Breast epithelium (tissue), 3 donors: ENCODE measurements around the gene NEURL3.

Experiments
- CTCF ChIP-seq, 3 donors: fragments of 450-650 bp; IDR thresholded peaks; one replicate each; pipeline ENCODE4 v1.5.1; 2016 to 2017; ENCODE audit warnings: antibody characterized with exemption in 3 of 3, mild to moderate bottlenecking in 3 of 3, moderate library complexity in 3 of 3
- POLR2A ChIP-seq: fragments of 450-650 bp; IDR thresholded peaks from one replicate; pipeline ENCODE4 v1.6.1; 2016; ENCODE audit warnings: antibody characterized with exemption, mild to moderate bottlenecking, moderate library complexity
- POLR2AphosphoS5 ChIP-seq, 3 donors: sonication (generic); formaldehyde crosslinking; IDR thresholded peaks; one replicate each; pipeline ENCODE4 v1.6.1; 2017; ENCODE audit warnings: antibody characterized with exemption in 3 of 3

GRCh38 chr2:96536445-96537065 is 31.4 kb upstream of the NEURL3 start, which contains the start of gene ARID5A:
- peak; percentile 42 to 87 (median 64) for TF ChIP-seq POLR2AphosphoS5 (IDR thresholded peaks at IDR 0.05)
- TF ChIP-seq CTCF (IDR thresholded peaks at IDR 0.05), result peak; percentile 68 to 78 (median 69)
- peak; percentile 53 for TF ChIP-seq POLR2A
